K562 (cell line): Measurements from ENCODE around the gene ERN1. TPM values are rescaled to one million over a fixed set of nuclear protein-coding genes. Genes with fewer than 3 reads are reported as not detected.

Source experiments
- ATAC-seq: fragments of 200-7000 bp; cut with Tn5 transposase; 3 replicates; pipeline ENCODE4 v1.9.1; 2020; ENCODE audit warnings: moderate library complexity
- BruUV-seq: library from RNA; stranded (reverse); fragments of 400-500 nt; replicated peaks from 2 replicates; lab custom pipeline; 2021; lab: Mats Ljungman, UMichigan
- CTCF ChIA-PET: fragments of 300-600 bp; formaldehyde crosslinking; extraction: SDS; loops from one replicate; lab custom pipeline; 2021; ENCODE audit warnings: low intra/inter-chr PET ratio; lab: Yijun Ruan, JAX
- POLR2A ChIA-PET: fragments of 300-600, 350-650 bp; sonication (Branson Sonifier 250); formaldehyde crosslinking; extraction: SDS; loops from one replicate; lab custom pipeline; 2021; ENCODE audit warnings: antibody characterized with exemption, inconsistent platforms; lab: Yijun Ruan, JAX
- DNase-seq, 4 experiments: peaks; one replicate each; pipeline versions ENCODE4 v3.0.0 to v3.0.0-alpha.2; 2011 to 2018; ENCODE audit warnings: low spot score in 3 of 4, mixed read lengths in 3 of 4; ENCODE audit errors: extremely low read depth in 1 of 4
- FAIRE-seq: peaks from 2 replicates; lab custom pipeline; 2011; peaks lifted over from hg19 to GRCh38; lab: Jason Lieb, UNC
- H2AFZ ChIP-seq: 2 replicates; pipeline ENCODE4 v1.6.0; 2011; ENCODE audit warnings: low read depth, low read length, control low read depth, inconsistent platforms
- H3K27ac ChIP-seq: fragments of 200-600 bp; 3 replicates; pipeline ENCODE4 v1.8.0; 2011; ENCODE audit warnings: low read depth, mild to moderate bottlenecking, control low read depth, inconsistent platforms, low read length, moderate library complexity, mixed read lengths; ENCODE audit errors: extremely low read depth
- H3K27me3 ChIP-seq, 2 experiments: fragments of 300-600 bp in 1 of 2; 2 replicates in 1 of 2; 3 replicates in 1 of 2; pipeline versions ENCODE4 v1.6.0 to v1.8.0; 2011; ENCODE audit warnings: inconsistent platforms in 2 of 2, low read length in 2 of 2, mild to moderate bottlenecking in 1 of 2, mixed read lengths in 1 of 2, moderate library complexity in 1 of 2; ENCODE audit not compliant: control insufficient read depth in 2 of 2, insufficient read depth in 2 of 2
- H3K36me3 ChIP-seq: fragments of 300-600 bp; 3 replicates; pipeline ENCODE4 v1.8.0; 2011; ENCODE audit warnings: mild to moderate bottlenecking, low read length, inconsistent platforms; ENCODE audit not compliant: control insufficient read depth, insufficient read depth
- H3K4me1 ChIP-seq, 2 experiments: fragments of 200-600 bp in 1 of 2; replicated peaks in 1 of 2; 2 replicates in 1 of 2; 3 replicates in 1 of 2; pipeline versions ENCODE4 v1.5.1 to v1.8.0; 2011; ENCODE audit warnings: inconsistent platforms in 2 of 2, low read length in 2 of 2, mild to moderate bottlenecking in 1 of 2, mixed read lengths in 1 of 2, moderate library complexity in 1 of 2; ENCODE audit not compliant: control insufficient read depth in 2 of 2, insufficient read depth in 2 of 2
- H3K4me2 ChIP-seq: 2 replicates; pipeline ENCODE4 v1.6.1; 2011; ENCODE audit warnings: low read length, control low read depth, inconsistent platforms, mixed read lengths; ENCODE audit not compliant: insufficient read depth
- H3K4me3 ChIP-seq: fragments of 200-600 bp; sonication (generic), shearing (Covaris generic); 2 replicates; pipeline ENCODE4 v1.5.1; 2016; ENCODE audit warnings: control low read depth, inconsistent platforms
- H3K79me2 ChIP-seq: fragments of 200-600 bp; 3 replicates; pipeline ENCODE4 v1.8.0; 2011; ENCODE audit warnings: low read length, inconsistent platforms; ENCODE audit not compliant: control insufficient read depth, insufficient read depth
- H3K9ac ChIP-seq, 2 experiments: 2 replicates each; pipeline versions ENCODE4 v1.6.0 to v1.6.1; 2011; ENCODE audit warnings: low read depth in 2 of 2, low read length in 2 of 2, control low read depth in 1 of 2, inconsistent platforms in 1 of 2, mild to moderate bottlenecking in 1 of 2, mixed read lengths in 1 of 2; ENCODE audit not compliant: insufficient read depth in 1 of 2
- H3K9me1 ChIP-seq: one replicate; pipeline ENCODE4 v1.6.0; 2011; ENCODE audit warnings: inconsistent platforms, mild to moderate bottlenecking, low read length, moderate library complexity; ENCODE audit not compliant: control insufficient read depth, insufficient read depth
- H3K9me3 ChIP-seq: replicated peaks from 2 replicates; pipeline ENCODE4 v1.5.1; 2011; ENCODE audit warnings: low read depth, low read length, inconsistent platforms; ENCODE audit not compliant: control insufficient read depth, insufficient read depth
- H4K20me1 ChIP-seq: replicated peaks from 2 replicates; pipeline ENCODE4 v1.6.1; 2011; ENCODE audit warnings: low read length, inconsistent platforms, mixed read lengths; ENCODE audit not compliant: control insufficient read depth, insufficient read depth
- BCOR ChIP-seq: fragments of 450-650 bp; IDR thresholded peaks from 2 replicates; pipeline ENCODE4 v1.6.1; 2016
- KDM1A ChIP-seq, 2 experiments: fragments of 450-650 bp; IDR thresholded peaks; 2 replicates each; pipeline ENCODE4 v1.6.1; 2016; ENCODE audit warnings: mild to moderate bottlenecking in 2 of 2
- NFRKB ChIP-seq: fragments of 450-650 bp; IDR thresholded peaks from 2 replicates; pipeline ENCODE4 v1.6.1; 2016; ENCODE audit warnings: low read depth
- NFYB ChIP-seq: IDR thresholded peaks from 2 replicates; pipeline ENCODE4 v1.6.1; 2011; ENCODE audit warnings: mild to moderate bottlenecking, moderate library complexity; ENCODE audit not compliant: insufficient read length; ENCODE audit errors: extremely low read depth
- OTX1 ChIP-seq: fragments of 450-650 bp; formaldehyde crosslinking; IDR thresholded peaks from 2 replicates; pipeline ENCODE4 v1.4.0; 2022; ENCODE audit warnings: mild to moderate bottlenecking
- POLR2AphosphoS5 ChIP-seq: IDR thresholded peaks from 2 replicates; pipeline ENCODE4 v1.6.1; 2011; ENCODE audit warnings: mild to moderate bottlenecking, low read depth, low read length, moderate library complexity; ENCODE audit not compliant: control insufficient read depth, insufficient read depth
- RFX7 ChIP-seq: fragments of 250-450 bp; sonication (Bioruptor Pico); IDR thresholded peaks from 2 replicates; pipeline ENCODE4 v1.5.1; 2021; ENCODE audit warnings: mild to moderate bottlenecking
- SMARCE1 ChIP-seq: fragments of 450-650 bp; IDR thresholded peaks from 2 replicates; pipeline ENCODE4 v1.7.1; 2016; ENCODE audit warnings: mild to moderate bottlenecking
- SNAPC5 ChIP-seq: fragments of 250-450 bp; sonication (Bioruptor Pico); IDR thresholded peaks from 2 replicates; pipeline ENCODE4 v1.8.0; 2021; ENCODE audit warnings: moderate library complexity, mild to moderate bottlenecking, inconsistent platforms
- SRSF7 ChIP-seq: fragments of 200-400 bp; formaldehyde crosslinking; optimal IDR thresholded peaks from 2 replicates; pipeline ENCODE3; 2017; ENCODE audit warnings: mild to moderate bottlenecking, low read depth, low read length
- ZKSCAN1 ChIP-seq: fragments of 150-350 bp; IDR thresholded peaks from 2 replicates; pipeline ENCODE4 v1.6.1; 2016; ENCODE audit warnings: low read depth, low read length
- WGBS: fragments of 100-300 bp; shearing (Covaris generic); methylation state at CpG from one replicate; pipeline ENCODE4 v1.1.6; 2016; ENCODE audit warnings: low coverage, mixed read lengths; ENCODE audit not compliant: insufficient coverage; ENCODE audit errors: missing lambda C conversion rate; 5-methylcytosine and 5-hydroxymethylcytosine counted together
- in situ Hi-C: fragments of 300-500 bp; cut with MboI; formaldehyde crosslinking; loops from 4 replicates; pipeline ENCODE4 v1.15.0; 2018; ENCODE audit warnings: inconsistent platforms, mixed read lengths
- intact Hi-C: fragments of 100-400 bp; cut with micrococcal nuclease; formaldehyde crosslinking; loops from 2 replicates; pipeline ENCODE4 v1.14.2; 2022
- polyA plus RNA-seq, 8 experiments: library from polyadenylated mRNA; depleted of rRNA in 4 of 8; stranded (reverse) in 5 of 8; unstranded in 3 of 8; fragments of >200 nt; fragmentation: Nextera tagmentation in 2 of 8; fragmentation: Illumina TruSeq in 1 of 8; extraction: Ambion mirVana in 2 of 8; extraction: Trizol in 1 of 8; gene quantifications; 2 replicates each; pipeline versions ENCODE4 v1.2.1 to v1.2.3, GENCODE V29; 2011 to 2014; ENCODE audit warnings: inconsistent platforms in 1 of 8, missing spikeins in 1 of 8
- total RNA-seq, 7 experiments: library from RNA; depleted of rRNA in 6 of 7; stranded (reverse); fragments of >200 nt in 6 of 7; fragmentation: Illumina TruSeq in 2 of 7; extraction: Trizol in 2 of 7; gene quantifications; 2 replicates each; pipeline versions ENCODE4 v1.2.1 to v1.2.3, GENCODE V29; 2011 to 2021; ENCODE audit warnings: low replicate concordance in 1 of 7
- TF ChIP-seq, protein P1 (sequence below): fragments of 250-450 bp; sonication (Bioruptor Pico); IDR thresholded peaks from 2 replicates; pipeline ENCODE4 v1.4.0; 2020

Gene ERN1
- total and polyA plus RNA-seq, 9 of the 15 experiments (the other 6 are each of a cell fraction or from before 2014, with no cell fraction given) = 2.1 to 22.5 (median 7.3) TPM

DNA sequence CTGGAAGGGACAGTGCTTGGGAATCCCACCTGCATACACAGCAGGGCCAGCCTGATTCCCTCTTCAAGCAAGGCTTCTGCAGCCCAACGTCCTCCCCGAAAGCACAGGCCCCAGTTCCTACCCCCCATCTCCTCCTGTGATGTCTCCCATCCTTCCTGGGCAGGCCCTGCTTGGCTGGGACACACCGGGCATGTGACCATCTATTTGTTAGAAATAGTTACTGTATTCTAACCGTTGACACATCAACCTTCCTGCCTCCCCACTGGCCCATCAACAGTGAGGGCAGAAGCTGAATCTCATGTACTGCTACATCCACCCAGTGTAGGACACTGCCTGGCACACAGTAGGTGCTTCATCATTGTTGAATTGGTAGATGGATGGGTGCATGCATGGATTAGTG lies 121.1 kb downstream of the ERN1 start:
- H2AFZ ChIP-seq = no peak overlapping the region
- peaks cover 22% of the 10 kb centered on the region for H3K79me2 ChIP-seq
- BruUV-seq = no TSS peak
- H4K20me1 ChIP-seq = no peaks in the 10 kb centered on the region
- H3K4me3 ChIP-seq = no peak overlapping the region
- H3K9me3 ChIP-seq = no peaks in the 10 kb centered on the region
- in situ Hi-C loops (no loop called here), intact Hi-C loops (no loop called here)
- ChIA-PET POLR2A (interaction anchor here (0.6 kb wide), 1 partner anchor 245 kb away, joined by 3 read pairs; no protein-coding TSS in a partner anchor), CTCF (no interaction called here)
- FAIRE-seq (no peak), ATAC-seq (no peak), DNase-seq (no peak)
- H3K27ac ChIP-seq = no peak overlapping the region
- H3K4me1 ChIP-seq = peaks cover 19 to 36% of the 10 kb centered on the region in 2 experiments
- H3K36me3 ChIP-seq = peaks cover 17% of the 10 kb centered on the region
- 84% methylated on average over 4 of the region's 4 CpGs for WGBS
- no peaks in the 10 kb centered on the region for H3K27me3 ChIP-seq
- no peak overlapping the region for H3K4me2 ChIP-seq
- TF ChIP-seq POLR2AphosphoS5 = no peak
- TF ChIP-seq ZKSCAN1 = peak; percentile 90
- H3K9me1 ChIP-seq = no peaks in the 10 kb centered on the region
- no peak overlapping the region for H3K9ac ChIP-seq

DNA sequence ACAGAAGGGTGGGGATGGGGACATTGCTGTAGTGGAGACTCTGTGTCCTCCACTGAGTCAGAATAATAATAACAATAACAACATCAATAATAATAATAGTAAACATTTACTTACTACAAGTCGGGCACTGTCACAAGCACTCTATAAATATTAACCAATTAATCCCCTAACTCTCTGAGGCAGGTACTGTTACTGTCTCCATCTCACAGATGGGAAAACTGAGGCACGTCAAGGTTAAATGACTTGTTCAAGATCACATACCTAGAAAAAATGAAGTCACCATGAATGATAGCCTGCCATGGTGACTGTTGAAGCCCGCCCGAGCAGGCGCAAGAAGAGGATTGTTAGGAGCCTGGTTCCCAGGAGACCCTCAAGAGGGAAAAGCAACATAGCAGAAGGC lies 121.6 kb downstream of the ERN1 start:
- WGBS = 88% methylated on average over 5 of the region's 5 CpGs
- Histone ChIP-seq H3K4me1 (peaks cover 19 to 39% of the 10 kb centered on the region in 2 experiments), H3K27me3 (no peaks in the 10 kb centered on the region), H3K36me3 (peaks cover 22% of the 10 kb centered on the region), H3K79me2 (peaks cover 22% of the 10 kb centered on the region), H3K9me3 (no peaks in the 10 kb centered on the region), H3K27ac (no peak overlapping the region), H3K4me2 (no peak overlapping the region), H3K4me3 (no peak overlapping the region), H4K20me1 (no peaks in the 10 kb centered on the region), H3K9me1 (no peaks in the 10 kb centered on the region), H3K9ac (peak overlapping the region in 1 of 2 experiments; percentile 70; a peak in 1 of 4 replicates), H2AFZ (no peak overlapping the region)
- DNase-seq (no peak), FAIRE-seq (no peak), ATAC-seq (no peak)
- in situ Hi-C loops (no loop called here), intact Hi-C loops (no loop called here)
- ChIA-PET POLR2A (interaction anchor here (0.6 kb wide), 1 partner anchor 246 kb away, joined by 3 read pairs; no protein-coding TSS in a partner anchor), CTCF (no interaction called here)
- no TSS peak for BruUV-seq
- TF ChIP-seq, protein P1, sequence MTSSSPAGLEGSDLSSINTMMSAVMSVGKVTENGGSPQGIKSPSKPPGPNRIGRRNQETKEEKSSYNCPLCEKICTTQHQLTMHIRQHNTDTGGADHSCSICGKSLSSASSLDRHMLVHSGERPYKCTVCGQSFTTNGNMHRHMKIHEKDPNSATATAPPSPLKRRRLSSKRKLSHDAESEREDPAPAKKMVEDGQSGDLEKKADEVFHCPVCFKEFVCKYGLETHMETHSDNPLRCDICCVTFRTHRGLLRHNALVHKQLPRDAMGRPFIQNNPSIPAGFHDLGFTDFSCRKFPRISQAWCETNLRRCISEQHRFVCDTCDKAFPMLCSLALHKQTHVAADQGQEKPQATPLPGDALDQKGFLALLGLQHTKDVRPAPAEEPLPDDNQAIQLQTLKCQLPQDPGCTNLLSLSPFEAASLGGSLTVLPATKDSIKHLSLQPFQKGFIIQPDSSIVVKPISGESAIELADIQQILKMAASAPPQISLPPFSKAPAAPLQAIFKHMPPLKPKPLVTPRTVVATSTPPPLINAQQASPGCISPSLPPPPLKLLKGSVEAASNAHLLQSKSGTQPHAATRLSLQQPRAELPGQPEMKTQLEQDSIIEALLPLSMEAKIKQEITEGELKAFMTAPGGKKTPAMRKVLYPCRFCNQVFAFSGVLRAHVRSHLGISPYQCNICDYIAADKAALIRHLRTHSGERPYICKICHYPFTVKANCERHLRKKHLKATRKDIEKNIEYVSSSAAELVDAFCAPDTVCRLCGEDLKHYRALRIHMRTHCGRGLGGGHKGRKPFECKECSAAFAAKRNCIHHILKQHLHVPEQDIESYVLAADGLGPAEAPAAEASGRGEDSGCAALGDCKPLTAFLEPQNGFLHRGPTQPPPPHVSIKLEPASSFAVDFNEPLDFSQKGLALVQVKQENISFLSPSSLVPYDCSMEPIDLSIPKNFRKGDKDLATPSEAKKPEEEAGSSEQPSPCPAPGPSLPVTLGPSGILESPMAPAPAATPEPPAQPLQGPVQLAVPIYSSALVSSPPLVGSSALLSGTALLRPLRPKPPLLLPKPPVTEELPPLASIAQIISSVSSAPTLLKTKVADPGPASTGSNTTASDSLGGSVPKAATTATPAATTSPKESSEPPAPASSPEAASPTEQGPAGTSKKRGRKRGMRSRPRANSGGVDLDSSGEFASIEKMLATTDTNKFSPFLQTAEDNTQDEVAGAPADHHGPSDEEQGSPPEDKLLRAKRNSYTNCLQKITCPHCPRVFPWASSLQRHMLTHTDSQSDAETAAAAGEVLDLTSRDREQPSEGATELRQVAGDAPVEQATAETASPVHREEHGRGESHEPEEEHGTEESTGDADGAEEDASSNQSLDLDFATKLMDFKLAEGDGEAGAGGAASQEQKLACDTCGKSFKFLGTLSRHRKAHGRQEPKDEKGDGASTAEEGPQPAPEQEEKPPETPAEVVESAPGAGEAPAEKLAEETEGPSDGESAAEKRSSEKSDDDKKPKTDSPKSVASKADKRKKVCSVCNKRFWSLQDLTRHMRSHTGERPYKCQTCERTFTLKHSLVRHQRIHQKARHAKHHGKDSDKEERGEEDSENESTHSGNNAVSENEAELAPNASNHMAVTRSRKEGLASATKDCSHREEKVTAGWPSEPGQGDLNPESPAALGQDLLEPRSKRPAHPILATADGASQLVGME (CRISPR knock-in tag) = no peak
- no peak for TF ChIP-seq NFYB
- TF ChIP-seq KDM1A (IDR thresholded peaks at IDR 0.05) = peak in 1 of 2 experiments; percentile 55; a peak in 2 of 4 replicates
- no peak for TF ChIP-seq SNAPC5
- TF ChIP-seq NFRKB = no peak
- TF ChIP-seq BCOR = peak; percentile 74
- no peak for TF ChIP-seq SMARCE1
- no peak for TF ChIP-seq OTX1 (CRISPR knock-in tag)
- no peak for TF ChIP-seq SRSF7
- TF ChIP-seq RFX7 (CRISPR knock-in tag) = no peak
